Ectodermal cell (in vitro differentiated cells): Measurements from ENCODE around the gene NTM.

ENCODE experiments used
- H3K27ac ChIP-seq: 2 replicates; pipeline ENCODE4 v1.7.0; 2013; ENCODE audit warnings: mild to moderate bottlenecking, low read depth, low read length; ENCODE audit not compliant: insufficient read depth, poor library complexity, severe bottlenecking
- H3K27me3 ChIP-seq: 2 replicates; pipeline ENCODE4 v1.7.0; 2013; ENCODE audit warnings: mild to moderate bottlenecking, low read length; ENCODE audit not compliant: insufficient read depth, control insufficient read depth, poor library complexity, severe bottlenecking
- H3K36me3 ChIP-seq: one replicate; pipeline ENCODE4 v1.7.0; 2013; ENCODE audit warnings: low read length; ENCODE audit not compliant: control insufficient read depth, insufficient read depth
- H3K4me1 ChIP-seq: one replicate; pipeline ENCODE4 v1.7.0; 2013; ENCODE audit warnings: low read length; ENCODE audit not compliant: control insufficient read depth, insufficient read depth
- H3K4me3 ChIP-seq: 2 replicates; pipeline ENCODE4 v1.7.0; 2013; ENCODE audit warnings: low read depth, low read length, control low read depth; ENCODE audit not compliant: insufficient read depth
- H3K9me3 ChIP-seq: 2 replicates; pipeline ENCODE4 v1.7.0; 2013; ENCODE audit warnings: mild to moderate bottlenecking, low read length, moderate library complexity; ENCODE audit not compliant: control insufficient read depth
- WGBS, 2 experiments: methylation state at CpG; one replicate each; pipeline ENCODE4 v1.1.7; 2013; ENCODE audit warnings: missing lambda C conversion rate in 2 of 2; 5-methylcytosine and 5-hydroxymethylcytosine counted together

NTM gene

GRCh38 chr11:131658414-131658813 is 288.0 kb downstream of the NTM start:
- Histone ChIP-seq H3K9me3 (no peaks in the 10 kb centered on the region), H3K4me1 (peaks cover 38% of the 10 kb centered on the region), H3K36me3 (no peaks in the 10 kb centered on the region), H3K27ac (no peak overlapping the region), H3K4me3 (no peak overlapping the region), H3K27me3 (no peaks in the 10 kb centered on the region)
- WGBS, 2 experiments, result 85 to 92% methylated on average over 17 of the region's 17 CpGs

DNA sequence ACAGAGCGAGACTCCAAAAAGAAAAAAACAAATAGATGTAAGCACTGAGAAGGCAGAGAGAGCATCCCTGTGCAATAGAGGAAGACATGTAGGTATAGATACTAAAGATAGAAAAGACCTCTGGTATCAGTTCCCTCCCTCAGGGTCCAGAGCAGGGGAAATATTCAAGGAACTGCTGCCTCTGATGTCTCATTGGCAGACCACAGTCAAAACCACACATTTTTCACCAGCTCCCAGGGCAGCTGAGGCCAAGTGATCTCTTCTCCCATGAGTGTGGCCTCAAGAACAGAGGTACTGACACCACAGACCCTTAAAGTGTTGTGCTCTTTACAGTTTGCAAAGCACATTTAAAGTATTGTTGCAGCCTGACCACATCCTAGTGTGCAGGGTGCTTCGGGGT is 288.5 kb downstream of the NTM start:
- WGBS, 2 experiments, result 93 to 95% methylated on average over 2 of the region's 2 CpGs

DNA sequence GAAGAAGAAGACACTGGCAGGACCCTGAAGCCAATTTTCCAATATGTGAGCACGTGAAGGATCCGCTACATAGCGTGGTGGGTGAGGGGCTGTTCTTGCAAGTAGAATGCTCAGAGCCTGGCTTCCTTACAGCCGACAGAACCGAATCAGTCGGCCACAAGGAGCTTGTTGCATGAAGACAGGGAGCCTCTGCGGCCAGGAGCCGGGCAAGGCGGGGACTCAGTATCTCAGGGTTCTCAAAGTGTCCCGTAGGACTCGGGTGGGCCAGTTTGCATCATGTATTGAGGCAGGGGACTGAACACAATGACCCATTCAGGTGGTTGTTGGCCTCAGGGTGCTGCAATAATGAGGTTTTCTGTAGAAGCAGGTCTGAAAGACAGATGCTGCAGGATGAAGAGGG is 289.5 kb downstream of the NTM start:
- Histone ChIP-seq H3K4me1 (peaks cover 35% of the 10 kb centered on the region), H3K27ac (no peak overlapping the region), H3K36me3 (no peaks in the 10 kb centered on the region), H3K27me3 (no peaks in the 10 kb centered on the region), H3K4me3 (no peak overlapping the region), H3K9me3 (no peaks in the 10 kb centered on the region)
- WGBS, 2 experiments, result 87% methylated on average over 11 of the region's 11 CpGs

More for the DNA sequence above, 288.5 kb downstream of the NTM start:
- no peaks in the 10 kb centered on the region for H3K27me3 ChIP-seq
- no peak overlapping the region for H3K4me3 ChIP-seq
- H3K36me3 ChIP-seq, result no peaks in the 10 kb centered on the region
- peaks cover 35% of the 10 kb centered on the region for H3K4me1 ChIP-seq
- no peak overlapping the region for H3K27ac ChIP-seq
- no peaks in the 10 kb centered on the region for H3K9me3 ChIP-seq

DNA sequence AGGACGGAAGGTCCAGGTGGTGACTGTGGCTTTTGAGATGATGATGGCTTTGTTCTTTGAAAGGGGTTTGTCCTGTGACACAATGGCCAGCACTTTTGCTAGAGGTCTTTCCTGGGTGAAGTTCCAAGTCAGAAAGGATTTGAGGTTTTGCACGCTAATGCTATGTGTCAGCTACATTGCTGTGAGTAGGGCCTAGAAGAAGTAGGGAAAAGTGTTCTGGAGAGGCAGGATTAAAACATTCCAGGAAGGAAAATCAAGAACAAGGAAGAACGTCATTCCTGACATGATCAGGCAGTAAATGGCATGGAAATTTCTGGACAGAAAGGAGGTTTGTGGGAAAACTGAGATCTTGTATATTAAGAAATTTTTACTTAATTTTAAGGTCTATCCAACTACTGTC is 290.7 kb downstream of the NTM start:
- H3K27ac ChIP-seq, result no peak overlapping the region
- 83 to 87% methylated on average over 3 of the region's 3 CpGs for WGBS, 2 experiments
- H3K4me1 ChIP-seq, result peaks cover 35% of the 10 kb centered on the region
- no peaks in the 10 kb centered on the region for H3K9me3 ChIP-seq
- no peaks in the 10 kb centered on the region for H3K36me3 ChIP-seq
- H3K27me3 ChIP-seq, result no peaks in the 10 kb centered on the region
- no peak overlapping the region for H3K4me3 ChIP-seq

DNA sequence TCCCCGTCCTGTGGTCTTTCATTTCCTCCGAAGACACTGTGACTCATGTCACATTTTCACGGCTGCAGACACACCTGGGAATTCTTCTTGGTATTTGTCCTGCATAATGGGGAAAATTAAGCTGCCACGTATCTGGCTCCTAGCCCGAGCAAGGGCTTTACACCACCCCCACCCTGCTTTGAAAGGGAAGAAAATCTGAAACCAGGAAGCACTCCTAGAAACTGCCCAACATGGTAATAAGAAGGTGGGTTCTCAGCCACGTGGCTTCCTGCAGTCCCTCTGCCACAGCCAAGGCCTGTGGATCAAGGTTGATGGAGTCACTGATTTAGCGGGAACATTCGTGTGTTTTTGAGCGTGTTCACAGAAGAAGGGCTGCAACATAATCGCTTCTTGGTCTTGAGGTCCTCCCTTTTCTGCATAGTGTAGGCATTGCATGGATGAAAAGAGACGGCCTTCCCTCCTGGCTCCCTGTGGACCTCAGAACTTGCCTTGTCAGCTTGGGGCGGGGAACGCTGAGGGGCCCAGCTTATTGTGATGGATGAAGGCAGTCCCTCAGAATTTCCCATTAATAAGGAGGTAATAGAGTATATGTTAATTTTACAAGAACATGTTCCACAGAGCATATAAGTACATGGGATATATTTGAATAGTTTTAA is 292.0 kb downstream of the NTM start:
- no peak overlapping the region for H3K27ac ChIP-seq
- H3K9me3 ChIP-seq, result no peaks in the 10 kb centered on the region
- no peak overlapping the region for H3K4me3 ChIP-seq
- no peaks in the 10 kb centered on the region for H3K27me3 ChIP-seq
- peaks cover 23% of the 10 kb centered on the region for H3K4me1 ChIP-seq
- WGBS, 2 experiments, result 81% methylated on average over 11 to 13 of the region's 13 CpGs
- no peaks in the 10 kb centered on the region for H3K36me3 ChIP-seq

GRCh38 chr11:131662993-131663392 is 292.6 kb downstream of the NTM start:
- Histone ChIP-seq H3K4me1 (peaks cover 23% of the 10 kb centered on the region), H3K9me3 (no peaks in the 10 kb centered on the region), H3K4me3 (no peak overlapping the region), H3K27ac (no peak overlapping the region), H3K36me3 (no peaks in the 10 kb centered on the region), H3K27me3 (no peaks in the 10 kb centered on the region)
- 92 to 93% methylated on average over 9 of the region's 9 CpGs for WGBS, 2 experiments

GRCh38 chr11:131663405-131664200 is 293.2 kb downstream of the NTM start:
- Histone ChIP-seq H3K4me1 (peaks cover 23% of the 10 kb centered on the region), H3K27me3 (no peaks in the 10 kb centered on the region), H3K4me3 (no peak overlapping the region), H3K9me3 (no peaks in the 10 kb centered on the region), H3K27ac (no peak overlapping the region), H3K36me3 (no peaks in the 10 kb centered on the region)
- 87 to 93% methylated on average over 10 of the region's 10 CpGs for WGBS, 2 experiments

GRCh38 chr11:131664293-131664692 is 293.9 kb downstream of the NTM start:
- 93 to 96% methylated on average over 1 to 6 of the region's 6 CpGs for WGBS, 2 experiments
- Histone ChIP-seq H3K27ac (no peak overlapping the region), H3K27me3 (no peaks in the 10 kb centered on the region), H3K4me3 (no peak overlapping the region), H3K4me1 (peaks cover 25% of the 10 kb centered on the region), H3K9me3 (no peaks in the 10 kb centered on the region), H3K36me3 (no peaks in the 10 kb centered on the region)

DNA sequence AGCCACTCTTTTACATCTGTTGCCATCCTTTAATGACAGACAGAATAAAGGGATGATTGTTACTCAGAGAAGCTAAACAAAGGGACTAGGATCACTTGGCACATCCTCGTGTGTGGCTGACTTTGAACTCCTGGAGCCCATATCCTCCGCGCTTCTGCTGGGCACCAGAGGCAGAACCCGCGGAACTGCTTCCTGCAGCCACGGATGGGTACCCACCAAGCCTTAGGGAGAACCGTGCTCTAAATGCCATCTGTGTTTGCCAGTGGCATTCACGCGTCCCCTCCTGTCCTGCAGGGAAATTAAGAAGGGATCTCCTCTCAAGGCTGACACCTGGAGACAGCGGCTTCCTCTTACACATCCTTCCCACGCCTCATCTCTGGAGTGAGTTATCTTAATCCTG is 294.4 kb downstream of the NTM start:
- no peaks in the 10 kb centered on the region for H3K9me3 ChIP-seq
- H3K27ac ChIP-seq, result no peak overlapping the region
- 92 to 95% methylated on average over 11 of the region's 11 CpGs for whole genome bisulfite sequencing, 2 experiments
- peaks cover 30% of the 10 kb centered on the region for H3K4me1 ChIP-seq
- H3K36me3 ChIP-seq, result no peaks in the 10 kb centered on the region
- H3K27me3 ChIP-seq, result no peaks in the 10 kb centered on the region
- no peak overlapping the region for H3K4me3 ChIP-seq

- H3K4me3 ChIP-seq, result no peak overlapping the region
- H3K9me3 ChIP-seq, result no peaks in the 10 kb centered on the region
- WGBS, 2 experiments, result 82 to 84% methylated on average over 7 to 8 of the region's 8 CpGs
- no peaks in the 10 kb centered on the region for H3K36me3 ChIP-seq
- peaks cover 24% of the 10 kb centered on the region for H3K4me1 ChIP-seq
- no peak overlapping the region for H3K27ac ChIP-seq
- no peaks in the 10 kb centered on the region for H3K27me3 ChIP-seq
Measured at GRCh38 chr11:131665344-131665968, 295.0 kb downstream of the NTM start.
